K562 (cell line): ENCODE measurements around the gene NRTN. TPM values are rescaled to one million over a fixed set of nuclear protein-coding genes. Genes with fewer than 3 reads are reported as not detected.
"Not testable (repeated sequence)": the region's sequence is repeated elsewhere in the genome, so short reads cannot be mapped to it uniquely, and the experiment has no call there.

Source experiments
- ATAC-seq: fragments of 200-7000 bp; cut with Tn5 transposase; 3 replicates; pipeline ENCODE4 v1.9.1; 2020; ENCODE audit warnings: moderate library complexity
- BruUV-seq: library from RNA; stranded (reverse); fragments of 400-500 nt; replicated peaks from 2 replicates; lab custom pipeline; 2021; lab: Mats Ljungman, UMichigan
- CTCF ChIA-PET: fragments of 300-600 bp; formaldehyde crosslinking; extraction: SDS; loops from one replicate; lab custom pipeline; 2021; ENCODE audit warnings: low intra/inter-chr PET ratio; lab: Yijun Ruan, JAX
- POLR2A ChIA-PET: fragments of 300-600, 350-650 bp; sonication (Branson Sonifier 250); formaldehyde crosslinking; extraction: SDS; loops from one replicate; lab custom pipeline; 2021; ENCODE audit warnings: antibody characterized with exemption, inconsistent platforms; lab: Yijun Ruan, JAX
- DNase-seq, 4 experiments: peaks; one replicate each; pipeline versions ENCODE4 v3.0.0 to v3.0.0-alpha.2; 2011 to 2018; ENCODE audit warnings: low spot score in 3 of 4, mixed read lengths in 3 of 4; ENCODE audit errors: extremely low read depth in 1 of 4
- FAIRE-seq: peaks from 2 replicates; lab custom pipeline; 2011; peaks lifted over from hg19 to GRCh38; lab: Jason Lieb, UNC
- H2AFZ ChIP-seq: 2 replicates; pipeline ENCODE4 v1.6.0; 2011; ENCODE audit warnings: low read depth, low read length, control low read depth, inconsistent platforms
- H3K27ac ChIP-seq: fragments of 200-600 bp; 3 replicates; pipeline ENCODE4 v1.8.0; 2011; ENCODE audit warnings: low read depth, mild to moderate bottlenecking, control low read depth, inconsistent platforms, low read length, moderate library complexity, mixed read lengths; ENCODE audit errors: extremely low read depth
- H3K27me3 ChIP-seq, 2 experiments: fragments of 300-600 bp in 1 of 2; 2 replicates in 1 of 2; 3 replicates in 1 of 2; pipeline versions ENCODE4 v1.6.0 to v1.8.0; 2011; ENCODE audit warnings: inconsistent platforms in 2 of 2, low read length in 2 of 2, mild to moderate bottlenecking in 1 of 2, mixed read lengths in 1 of 2, moderate library complexity in 1 of 2; ENCODE audit not compliant: control insufficient read depth in 2 of 2, insufficient read depth in 2 of 2
- H3K36me3 ChIP-seq: fragments of 300-600 bp; 3 replicates; pipeline ENCODE4 v1.8.0; 2011; ENCODE audit warnings: mild to moderate bottlenecking, low read length, inconsistent platforms; ENCODE audit not compliant: control insufficient read depth, insufficient read depth
- H3K4me1 ChIP-seq, 2 experiments: fragments of 200-600 bp in 1 of 2; replicated peaks in 1 of 2; 2 replicates in 1 of 2; 3 replicates in 1 of 2; pipeline versions ENCODE4 v1.5.1 to v1.8.0; 2011; ENCODE audit warnings: inconsistent platforms in 2 of 2, low read length in 2 of 2, mild to moderate bottlenecking in 1 of 2, mixed read lengths in 1 of 2, moderate library complexity in 1 of 2; ENCODE audit not compliant: control insufficient read depth in 2 of 2, insufficient read depth in 2 of 2
- H3K4me2 ChIP-seq: 2 replicates; pipeline ENCODE4 v1.6.1; 2011; ENCODE audit warnings: low read length, control low read depth, inconsistent platforms, mixed read lengths; ENCODE audit not compliant: insufficient read depth
- H3K4me3 ChIP-seq: fragments of 200-600 bp; sonication (generic), shearing (Covaris generic); 2 replicates; pipeline ENCODE4 v1.5.1; 2016; ENCODE audit warnings: control low read depth, inconsistent platforms
- H3K79me2 ChIP-seq: fragments of 200-600 bp; 3 replicates; pipeline ENCODE4 v1.8.0; 2011; ENCODE audit warnings: low read length, inconsistent platforms; ENCODE audit not compliant: control insufficient read depth, insufficient read depth
- H3K9ac ChIP-seq, 2 experiments: 2 replicates each; pipeline versions ENCODE4 v1.6.0 to v1.6.1; 2011; ENCODE audit warnings: low read depth in 2 of 2, low read length in 2 of 2, control low read depth in 1 of 2, inconsistent platforms in 1 of 2, mild to moderate bottlenecking in 1 of 2, mixed read lengths in 1 of 2; ENCODE audit not compliant: insufficient read depth in 1 of 2
- H3K9me1 ChIP-seq: one replicate; pipeline ENCODE4 v1.6.0; 2011; ENCODE audit warnings: inconsistent platforms, mild to moderate bottlenecking, low read length, moderate library complexity; ENCODE audit not compliant: control insufficient read depth, insufficient read depth
- H3K9me3 ChIP-seq: replicated peaks from 2 replicates; pipeline ENCODE4 v1.5.1; 2011; ENCODE audit warnings: low read depth, low read length, inconsistent platforms; ENCODE audit not compliant: control insufficient read depth, insufficient read depth
- H4K20me1 ChIP-seq: replicated peaks from 2 replicates; pipeline ENCODE4 v1.6.1; 2011; ENCODE audit warnings: low read length, inconsistent platforms, mixed read lengths; ENCODE audit not compliant: control insufficient read depth, insufficient read depth
- WGBS: fragments of 100-300 bp; shearing (Covaris generic); methylation state at CpG from one replicate; pipeline ENCODE4 v1.1.6; 2016; ENCODE audit warnings: low coverage, mixed read lengths; ENCODE audit not compliant: insufficient coverage; ENCODE audit errors: missing lambda C conversion rate; 5-methylcytosine and 5-hydroxymethylcytosine counted together
- in situ Hi-C: fragments of 300-500 bp; cut with MboI; formaldehyde crosslinking; loops from 4 replicates; pipeline ENCODE4 v1.15.0; 2018; ENCODE audit warnings: inconsistent platforms, mixed read lengths
- intact Hi-C: fragments of 100-400 bp; cut with micrococcal nuclease; formaldehyde crosslinking; loops from 2 replicates; pipeline ENCODE4 v1.14.2; 2022
- polyA plus RNA-seq, 8 experiments: library from polyadenylated mRNA; depleted of rRNA in 4 of 8; stranded (reverse) in 5 of 8; unstranded in 3 of 8; fragments of >200 nt; fragmentation: Nextera tagmentation in 2 of 8; fragmentation: Illumina TruSeq in 1 of 8; extraction: Ambion mirVana in 2 of 8; extraction: Trizol in 1 of 8; gene quantifications; 2 replicates each; pipeline versions ENCODE4 v1.2.1 to v1.2.3, GENCODE V29; 2011 to 2014; ENCODE audit warnings: inconsistent platforms in 1 of 8, missing spikeins in 1 of 8
- total RNA-seq, 7 experiments: library from RNA; depleted of rRNA in 6 of 7; stranded (reverse); fragments of >200 nt in 6 of 7; fragmentation: Illumina TruSeq in 2 of 7; extraction: Trizol in 2 of 7; gene quantifications; 2 replicates each; pipeline versions ENCODE4 v1.2.1 to v1.2.3, GENCODE V29; 2011 to 2021; ENCODE audit warnings: low replicate concordance in 1 of 7

The NRTN gene
- total and polyA plus RNA-seq, 9 of the 15 experiments (the other 6 are each of a cell fraction or from before 2014, with no cell fraction given) = 0.62 to 8.1 (median 1.6) TPM; not detected in 2

- 7% methylated on average over 9 of the region's 10 CpGs for WGBS
- H3K9me3 ChIP-seq, H4K20me1 ChIP-seq, FAIRE-seq, ATAC-seq, H3K4me3 ChIP-seq, CTCF ChIA-PET, POLR2A ChIA-PET, H3K4me1 ChIP-seq, H3K9me1 ChIP-seq, DNase-seq, H3K27ac ChIP-seq, H3K4me2 ChIP-seq, H3K79me2 ChIP-seq, BruUV-seq, H3K36me3 ChIP-seq, intact Hi-C loops, H3K9ac ChIP-seq, H2AFZ ChIP-seq, in situ Hi-C loops: not testable (repeated sequence)
- H3K27me3 ChIP-seq = peaks cover 20 to 46% of the 10 kb centered on the region in 2 experiments
Observed at GRCh38 chr19:5847846-5848245, 43.0 kb downstream of the NRTN start.

- H3K4me2 ChIP-seq, H3K4me3 ChIP-seq, H4K20me1 ChIP-seq, DNase-seq, H3K9me1 ChIP-seq, H3K9ac ChIP-seq, ATAC-seq, FAIRE-seq, H3K9me3 ChIP-seq, H2AFZ ChIP-seq, CTCF ChIA-PET, H3K36me3 ChIP-seq, H3K79me2 ChIP-seq, H3K27ac ChIP-seq, BruUV-seq, intact Hi-C loops, H3K4me1 ChIP-seq, in situ Hi-C loops: not testable (repeated sequence)
- POLR2A ChIA-PET = interaction anchor here (1.1 to 1.4 kb wide), 2 partner anchors 9 to 21 kb away, joined by 4 read pairs; partner anchors contain the start of gene FUT6
- WGBS = 16% methylated on average over 5 of the region's 5 CpGs
- peaks cover 15 to 41% of the 10 kb centered on the region in 2 experiments for H3K27me3 ChIP-seq
Observed at GRCh38 chr19:5848621-5849020, 43.8 kb downstream of the NRTN start.
